GM12873 (cell line): ENCODE data around the gene UBXN11.

Experiments used
- TF ChIP-seq, protein P1 (sequence below): IDR thresholded peaks from 2 replicates; pipeline ENCODE4 v1.5.1; 2012; ENCODE audit warnings: low read depth, mild to moderate bottlenecking, moderate library complexity, low read length, control low read depth; ENCODE audit not compliant: insufficient read depth; ENCODE audit errors: missing control alignments

Gene UBXN11

DNA sequence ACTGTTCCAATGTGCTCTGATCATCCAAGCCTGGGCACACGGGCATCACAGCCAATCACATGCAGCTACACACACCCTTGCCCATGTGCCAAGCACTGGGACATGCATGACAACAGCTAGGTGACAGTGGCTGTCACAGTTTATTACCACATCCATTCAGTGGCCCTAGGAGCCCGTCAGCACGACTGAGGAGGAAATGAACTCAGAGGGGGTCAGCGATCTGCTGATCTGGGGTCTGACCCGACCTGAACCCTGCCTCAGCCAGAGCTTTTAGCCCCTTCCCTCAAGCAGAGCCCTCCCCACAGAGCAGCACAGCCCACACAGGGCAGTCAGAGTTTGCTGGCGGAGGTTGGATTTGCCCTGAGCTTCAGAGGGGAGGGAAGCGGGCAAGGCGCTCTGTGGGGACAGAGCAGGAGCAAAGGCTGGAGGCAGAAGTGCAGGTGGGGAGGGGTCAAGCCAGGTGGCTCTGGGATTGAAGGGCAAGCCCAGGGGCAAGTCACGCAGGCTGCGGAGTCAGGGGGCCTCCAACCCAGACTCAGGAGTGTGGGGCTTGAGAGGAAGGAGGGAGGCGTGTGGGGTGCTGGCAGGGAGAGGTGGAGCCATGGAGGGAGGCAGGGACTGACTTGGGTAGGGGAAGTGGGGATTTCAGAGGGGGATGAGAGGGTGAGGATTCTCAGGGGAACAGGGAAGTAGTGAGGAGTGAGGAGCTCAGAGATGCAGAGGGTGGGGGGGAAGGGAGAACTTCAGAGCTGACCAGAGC, 16.1 kb downstream of the UBXN11 start:
- TF ChIP-seq, protein P1, sequence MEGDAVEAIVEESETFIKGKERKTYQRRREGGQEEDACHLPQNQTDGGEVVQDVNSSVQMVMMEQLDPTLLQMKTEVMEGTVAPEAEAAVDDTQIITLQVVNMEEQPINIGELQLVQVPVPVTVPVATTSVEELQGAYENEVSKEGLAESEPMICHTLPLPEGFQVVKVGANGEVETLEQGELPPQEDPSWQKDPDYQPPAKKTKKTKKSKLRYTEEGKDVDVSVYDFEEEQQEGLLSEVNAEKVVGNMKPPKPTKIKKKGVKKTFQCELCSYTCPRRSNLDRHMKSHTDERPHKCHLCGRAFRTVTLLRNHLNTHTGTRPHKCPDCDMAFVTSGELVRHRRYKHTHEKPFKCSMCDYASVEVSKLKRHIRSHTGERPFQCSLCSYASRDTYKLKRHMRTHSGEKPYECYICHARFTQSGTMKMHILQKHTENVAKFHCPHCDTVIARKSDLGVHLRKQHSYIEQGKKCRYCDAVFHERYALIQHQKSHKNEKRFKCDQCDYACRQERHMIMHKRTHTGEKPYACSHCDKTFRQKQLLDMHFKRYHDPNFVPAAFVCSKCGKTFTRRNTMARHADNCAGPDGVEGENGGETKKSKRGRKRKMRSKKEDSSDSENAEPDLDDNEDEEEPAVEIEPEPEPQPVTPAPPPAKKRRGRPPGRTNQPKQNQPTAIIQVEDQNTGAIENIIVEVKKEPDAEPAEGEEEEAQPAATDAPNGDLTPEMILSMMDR: no peak

DNA sequence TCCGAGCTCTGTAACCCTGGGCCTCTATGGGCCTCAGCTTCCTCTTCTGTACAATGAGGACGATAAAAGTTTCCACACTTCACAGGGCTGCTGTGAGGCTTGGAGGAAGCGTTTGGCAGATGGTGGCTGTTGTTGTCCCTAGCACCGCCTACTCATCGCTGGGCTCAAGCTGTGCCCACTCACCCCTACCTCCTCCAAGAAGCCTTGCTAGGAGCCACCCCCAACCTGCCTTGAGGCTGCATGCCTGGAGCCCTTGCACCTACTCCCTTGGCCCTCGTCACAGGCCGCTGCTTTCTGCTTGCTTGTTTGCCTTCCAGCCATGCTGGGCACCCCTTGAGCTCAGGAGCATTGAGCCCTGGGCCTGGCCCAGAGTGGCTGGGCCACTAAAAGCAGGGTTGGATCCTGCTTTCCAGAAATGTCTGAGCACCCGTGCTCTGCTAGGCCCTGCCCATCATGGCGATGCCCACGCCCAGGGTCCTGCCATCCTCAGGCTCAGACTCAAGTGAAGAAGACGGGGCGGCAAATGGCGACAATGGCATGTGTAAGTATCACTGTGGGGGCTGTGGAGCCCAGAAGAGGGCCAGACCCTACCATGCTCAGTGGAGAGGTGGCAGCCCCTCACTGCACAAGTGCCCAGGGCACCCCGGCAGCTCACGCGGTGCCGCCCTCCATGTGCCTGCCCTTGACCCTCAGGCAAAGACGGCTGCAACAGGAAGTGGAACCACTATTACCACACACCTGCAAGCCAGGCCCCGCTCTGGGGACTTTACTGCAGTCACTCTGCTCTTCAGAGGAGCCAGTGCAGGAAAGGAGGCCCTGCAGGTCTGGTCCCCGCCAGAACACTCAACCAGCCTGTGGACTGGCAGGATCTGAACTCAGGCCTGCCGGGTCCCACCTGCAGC, 17.0 kb downstream of the UBXN11 start:
- TF ChIP-seq, protein P1: no peak

DNA sequence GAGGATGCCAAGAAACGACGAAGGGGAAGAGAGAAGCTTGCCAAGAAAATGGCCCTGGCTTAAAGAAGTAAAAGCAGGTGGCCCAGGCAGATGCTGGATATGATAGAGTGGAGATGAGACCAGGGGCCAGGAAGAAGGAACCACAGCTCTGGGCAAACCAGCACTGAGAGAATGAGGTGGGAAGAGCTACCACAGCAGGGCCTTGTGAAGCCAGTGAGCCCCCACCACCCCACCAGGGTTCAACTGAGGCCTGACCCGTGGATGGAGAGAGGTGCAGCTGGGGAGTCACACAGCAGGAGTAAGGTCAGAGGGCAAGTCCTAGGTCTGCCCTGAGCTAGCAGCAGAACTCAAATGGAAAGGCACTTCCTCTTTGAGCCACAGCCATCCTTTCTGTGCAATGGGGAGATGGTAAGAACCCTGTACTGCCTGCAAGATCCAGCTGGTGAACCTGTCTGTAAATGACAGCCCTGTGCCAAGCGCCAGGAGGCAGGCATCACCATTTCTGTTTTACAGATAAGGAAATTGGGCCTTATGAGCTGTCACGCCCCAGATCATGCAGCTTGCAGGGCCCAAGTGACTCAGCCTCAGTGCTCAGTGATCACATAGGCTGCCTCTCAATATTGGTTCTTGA, 18.0 kb downstream of the UBXN11 start:
- TF ChIP-seq, protein P1: no peak

DNA sequence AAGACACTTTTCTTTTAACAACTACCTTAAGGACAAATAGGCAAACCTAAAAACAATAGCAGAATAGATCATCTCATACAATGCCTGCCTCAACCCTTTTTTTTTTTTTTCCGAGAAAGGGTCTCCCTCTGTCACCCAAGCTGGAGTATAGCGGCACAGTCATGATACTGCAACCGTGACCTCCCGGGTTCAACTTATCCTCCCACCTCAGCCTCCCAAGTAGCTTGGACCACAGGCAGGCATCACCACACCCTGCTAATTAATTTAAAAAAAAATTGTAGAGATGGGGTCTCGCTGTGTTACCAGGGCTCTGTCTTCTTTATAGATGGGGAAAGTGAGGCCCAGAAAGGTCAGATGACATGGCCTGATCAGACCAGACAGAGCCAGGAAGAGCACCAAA, 18.6 kb downstream of the UBXN11 start:
- TF ChIP-seq, protein P1: no peak

DNA sequence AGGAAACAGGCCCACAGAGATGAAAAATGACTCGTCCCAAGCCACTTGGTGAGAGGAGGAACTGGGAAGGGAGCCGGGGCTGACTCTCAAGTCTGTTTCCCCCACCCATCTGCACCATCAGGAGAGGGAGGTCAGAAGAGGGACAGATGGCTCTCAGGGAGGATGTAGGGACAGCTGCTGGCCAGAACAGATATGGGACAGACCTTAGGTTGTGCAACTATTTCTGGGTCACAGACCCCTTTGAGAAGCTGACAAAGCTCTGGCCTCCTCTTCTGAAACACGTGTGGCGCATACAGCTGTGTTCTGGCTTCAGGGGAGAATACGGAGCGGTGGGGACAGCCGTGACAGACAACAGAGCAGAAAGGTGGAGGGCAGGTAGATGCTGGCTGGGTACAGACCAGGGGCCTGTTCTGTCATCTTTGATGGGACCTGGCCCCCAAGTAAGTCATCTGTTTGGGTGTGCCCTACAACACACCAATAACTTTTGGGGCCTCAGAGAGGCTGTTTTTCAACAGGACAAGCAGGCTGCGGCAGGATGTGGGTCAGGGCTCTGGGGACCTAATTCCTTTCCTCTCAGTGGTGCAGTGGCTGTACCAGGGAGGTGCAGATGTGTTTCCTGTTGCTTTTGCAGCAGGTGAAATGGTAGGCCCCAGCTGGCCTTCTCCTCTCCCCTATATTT, 19.3 kb downstream of the UBXN11 start:
- TF ChIP-seq, protein P1: peak; percentile 59

DNA sequence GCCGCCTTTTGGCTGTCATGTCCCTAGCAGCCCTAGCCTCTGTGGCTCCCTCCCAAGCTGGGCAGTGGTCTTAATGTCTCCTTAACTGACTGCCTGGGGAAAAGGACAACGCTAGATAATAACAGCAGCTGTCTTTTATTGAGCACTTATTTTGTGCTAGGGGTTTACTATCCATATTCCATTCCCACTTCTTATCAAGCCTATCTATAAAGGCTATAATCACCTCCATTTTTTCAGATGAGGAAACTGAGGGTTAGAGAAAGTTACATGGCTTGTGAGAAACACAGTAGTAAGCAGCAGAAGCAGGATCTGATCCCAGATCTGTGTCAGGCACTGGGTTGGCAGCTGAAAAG, 20.4 kb downstream of the UBXN11 start:
- TF ChIP-seq, protein P1: no peak
